ENCODE data around the gene C1orf74.

Gene C1orf74

DNA sequence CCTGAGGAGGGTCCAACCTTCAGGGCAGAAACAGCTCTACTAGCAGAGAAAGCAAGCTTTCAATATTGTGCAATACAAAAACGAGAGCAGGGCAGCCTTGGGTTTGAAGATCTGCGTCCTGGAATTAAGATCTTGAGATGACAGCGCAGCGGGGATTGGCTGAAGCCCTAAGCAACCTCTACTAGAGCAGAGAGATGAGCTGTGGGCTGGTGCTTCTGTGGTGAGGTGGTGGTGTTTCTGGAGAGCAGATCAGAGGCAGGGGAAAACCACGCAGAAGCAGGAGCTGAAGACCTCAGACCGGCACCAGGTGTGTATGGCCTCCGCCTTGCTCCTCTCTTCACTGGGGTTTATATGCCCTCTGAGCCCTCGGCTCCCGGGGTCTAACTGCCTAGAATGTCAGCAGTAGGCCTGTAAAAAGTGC lies 16.0 kb downstream of the C1orf74 start:
- no peak overlapping the region for H3K4me3 ChIP-seq (ENCODE audit: low read depth, low read length)
- TF ChIP-seq, protein P1, sequence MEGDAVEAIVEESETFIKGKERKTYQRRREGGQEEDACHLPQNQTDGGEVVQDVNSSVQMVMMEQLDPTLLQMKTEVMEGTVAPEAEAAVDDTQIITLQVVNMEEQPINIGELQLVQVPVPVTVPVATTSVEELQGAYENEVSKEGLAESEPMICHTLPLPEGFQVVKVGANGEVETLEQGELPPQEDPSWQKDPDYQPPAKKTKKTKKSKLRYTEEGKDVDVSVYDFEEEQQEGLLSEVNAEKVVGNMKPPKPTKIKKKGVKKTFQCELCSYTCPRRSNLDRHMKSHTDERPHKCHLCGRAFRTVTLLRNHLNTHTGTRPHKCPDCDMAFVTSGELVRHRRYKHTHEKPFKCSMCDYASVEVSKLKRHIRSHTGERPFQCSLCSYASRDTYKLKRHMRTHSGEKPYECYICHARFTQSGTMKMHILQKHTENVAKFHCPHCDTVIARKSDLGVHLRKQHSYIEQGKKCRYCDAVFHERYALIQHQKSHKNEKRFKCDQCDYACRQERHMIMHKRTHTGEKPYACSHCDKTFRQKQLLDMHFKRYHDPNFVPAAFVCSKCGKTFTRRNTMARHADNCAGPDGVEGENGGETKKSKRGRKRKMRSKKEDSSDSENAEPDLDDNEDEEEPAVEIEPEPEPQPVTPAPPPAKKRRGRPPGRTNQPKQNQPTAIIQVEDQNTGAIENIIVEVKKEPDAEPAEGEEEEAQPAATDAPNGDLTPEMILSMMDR (IDR thresholded peaks at IDR 0.05; ENCODE audit: low read depth, low read length), result no peak
- no peaks in the 10 kb centered on the region for H3K9me3 ChIP-seq (ENCODE audit: severe bottlenecking)
- H3K36me3 ChIP-seq, result no peaks in the 10 kb centered on the region
- DNase-seq, result no peak
- H3K27ac ChIP-seq, result no peak overlapping the region
- no peaks in the 10 kb centered on the region for H3K27me3 ChIP-seq (ENCODE audit: insufficient read depth, low read depth, severe bottlenecking)

GRCh38 chr1:209767706-209768105 lies 16.7 kb downstream of the C1orf74 start:
- DNase-seq, result no peak
- Histone ChIP-seq H3K27ac (no peak overlapping the region), H3K4me3 (ENCODE audit: low read depth, low read length) (no peak overlapping the region), H3K27me3 (ENCODE audit: insufficient read depth, low read depth, severe bottlenecking) (no peaks in the 10 kb centered on the region), H3K36me3 (no peaks in the 10 kb centered on the region), H3K9me3 (ENCODE audit: severe bottlenecking) (no peaks in the 10 kb centered on the region)
- TF ChIP-seq, protein P1 (IDR thresholded peaks at IDR 0.05; ENCODE audit: low read depth, low read length), result no peak

DNA sequence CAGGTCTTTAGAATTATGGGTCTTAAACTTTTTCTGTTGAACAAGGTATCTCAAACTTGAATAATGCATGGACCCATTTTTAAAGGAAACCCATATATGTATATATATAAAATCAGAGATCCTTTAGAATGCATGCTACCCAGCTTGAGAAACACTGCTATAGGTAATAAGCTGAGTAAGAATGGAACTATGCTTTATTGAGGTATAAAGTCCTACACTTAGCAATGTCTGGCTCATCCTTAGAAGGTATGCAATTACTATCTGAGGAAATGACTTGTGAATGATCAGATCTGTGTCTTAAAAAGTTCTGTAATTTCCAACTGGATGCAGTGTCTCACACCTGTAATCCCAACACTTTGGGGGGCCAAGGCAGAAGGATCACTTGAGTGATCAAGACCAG lies 17.3 kb downstream of the C1orf74 start:
- no peak overlapping the region for H3K27ac ChIP-seq
- no peaks in the 10 kb centered on the region for H3K27me3 ChIP-seq (ENCODE audit: insufficient read depth, low read depth, severe bottlenecking)
- no peaks in the 10 kb centered on the region for H3K36me3 ChIP-seq
- no peaks in the 10 kb centered on the region for H3K9me3 ChIP-seq (ENCODE audit: severe bottlenecking)
- TF ChIP-seq, protein P1 (IDR thresholded peaks at IDR 0.05; ENCODE audit: low read depth, low read length), result no peak
- H3K4me3 ChIP-seq (ENCODE audit: low read depth, low read length), result no peak overlapping the region
- no peak for DNase-seq

- H3K27me3 ChIP-seq (ENCODE audit: insufficient read depth, low read depth, severe bottlenecking), result no peaks in the 10 kb centered on the region
- no peaks in the 10 kb centered on the region for H3K9me3 ChIP-seq (ENCODE audit: severe bottlenecking)
- H3K36me3 ChIP-seq, result no peaks in the 10 kb centered on the region
- no peak overlapping the region for H3K4me3 ChIP-seq (ENCODE audit: low read depth, low read length)
- TF ChIP-seq, protein P1 (IDR thresholded peaks at IDR 0.05; ENCODE audit: low read depth, low read length), result no peak
- no peak overlapping the region for H3K27ac ChIP-seq
- no peak for DNase-seq
Measured at GRCh38 chr1:209766051-209766450, 18.3 kb downstream of the C1orf74 start.

DNA sequence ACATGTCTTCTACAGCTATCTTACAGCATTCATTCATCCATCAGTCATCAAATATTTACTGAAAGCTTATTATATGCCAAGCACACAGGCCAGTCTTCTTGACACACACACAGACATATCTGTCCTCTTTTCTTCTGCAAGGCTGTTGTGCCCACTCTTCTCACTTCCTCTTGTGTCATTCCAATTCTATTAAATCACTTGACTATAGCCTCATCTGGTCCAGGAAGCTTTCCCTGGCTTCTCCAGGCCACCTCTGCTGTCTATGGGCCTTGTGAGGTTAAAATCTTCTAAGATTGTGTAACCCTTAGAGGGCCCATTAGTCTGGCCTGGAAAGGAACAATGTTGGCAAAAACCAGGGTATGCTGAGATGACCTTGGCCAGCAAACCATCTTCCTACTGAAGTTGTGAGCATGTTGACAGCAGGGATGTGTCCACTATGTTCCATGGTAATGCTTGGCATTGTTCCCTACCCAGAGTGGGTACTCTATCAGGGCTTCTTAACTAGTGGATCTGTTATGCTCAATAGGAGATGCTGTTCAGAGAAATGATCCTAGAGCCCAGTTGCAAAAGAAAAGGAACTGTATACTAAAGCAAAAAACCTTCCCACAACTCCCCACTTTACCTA lies 23.2 kb downstream of the C1orf74 start:
- DNase-seq, result no peak
- H3K27ac ChIP-seq, result no peak overlapping the region
- no peaks in the 10 kb centered on the region for H3K36me3 ChIP-seq

More for the DNA sequence above, 23.2 kb downstream of the C1orf74 start:
- no peaks in the 10 kb centered on the region for H3K9me3 ChIP-seq (ENCODE audit: severe bottlenecking)
- peaks cover 2% of the 10 kb centered on the region for H3K27me3 ChIP-seq (ENCODE audit: insufficient read depth, low read depth, severe bottlenecking)
- TF ChIP-seq, protein P1 (IDR thresholded peaks at IDR 0.05; ENCODE audit: low read depth, low read length), result no peak
- no peak overlapping the region for H3K4me3 ChIP-seq (ENCODE audit: low read depth, low read length)

Data from WERI-Rb-1 (cell line).